ENCODE measurements around the gene EEF1A2.
"Not testable (repeated sequence)": the region's sequence is repeated elsewhere in the genome, so short reads cannot be mapped to it uniquely, and the experiment has no call there.

Gene EEF1A2

GRCh38 chr20:63517376-63518309 lies 18.8 kb upstream of the EEF1A2 start:
- Histone ChIP-seq H3K27me3 (peaks cover 75% of the 10 kb centered on the region), H3K9me3 (peaks cover 5% of the 10 kb centered on the region)

DNA sequence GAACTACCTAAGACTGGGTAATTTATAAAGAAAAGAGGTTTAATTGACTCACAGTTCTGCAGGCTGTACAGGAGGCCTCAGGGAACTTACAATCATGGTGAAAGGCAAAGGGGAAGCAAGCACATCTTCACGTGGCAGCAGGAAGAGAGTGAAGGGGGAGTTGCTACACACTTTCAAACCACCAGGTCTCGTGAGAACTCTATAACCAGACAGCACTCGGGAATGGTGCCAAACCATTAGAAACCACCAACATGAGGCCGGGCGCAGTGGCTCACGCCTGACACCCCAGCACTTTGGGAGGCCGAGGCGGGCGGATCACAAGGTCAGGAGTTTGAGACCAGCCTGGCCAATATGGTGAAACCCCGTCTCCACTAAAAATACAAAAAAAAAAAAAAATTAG lies 15.6 kb upstream of the EEF1A2 start:
- H3K27me3 ChIP-seq, result peaks cover 84% of the 10 kb centered on the region
- not testable (repeated sequence) for H3K9me3 ChIP-seq; H3K4me1 ChIP-seq (ENCODE audit: control insufficient read depth in 1 of 2, insufficient read depth in 1 of 2, low read depth in 1 of 2, low read length in 1 of 2); H3K27ac ChIP-seq; H3K36me3 ChIP-seq; H3K4me3 ChIP-seq (ENCODE audit: low read depth in 1 of 2, low read length in 1 of 2)

More at GRCh38 chr20:63517376-63518309, 18.8 kb upstream of the EEF1A2 start:
- H3K27ac ChIP-seq, result no peak overlapping the region
- TF ChIP-seq CTCF (IDR thresholded peaks at IDR 0.05), result no peak
- no peaks in the 10 kb centered on the region for H3K36me3 ChIP-seq
- no peak overlapping the region for H3K4me3 ChIP-seq (ENCODE audit: low read depth in 1 of 2, low read length in 1 of 2)
- H3K4me1 ChIP-seq (ENCODE audit: control insufficient read depth in 1 of 2, insufficient read depth in 1 of 2, low read depth in 1 of 2, low read length in 1 of 2), result peaks cover 13 to 18% of the 10 kb centered on the region in 2 experiments

GRCh38 chr20:63513207-63513606 lies 14.3 kb upstream of the EEF1A2 start:
- no peak for TF ChIP-seq CTCF (IDR thresholded peaks at IDR 0.05)
- no peak overlapping the region for H3K4me3 ChIP-seq (ENCODE audit: low read depth in 1 of 2, low read length in 1 of 2)

GRCh38 chr20:63509088-63509564 lies 10.2 kb upstream of the EEF1A2 start:
- no peak overlapping the region for H3K27ac ChIP-seq
- no peaks in the 10 kb centered on the region for H3K36me3 ChIP-seq
- H3K9me3 ChIP-seq, result peaks cover under 1% of the 10 kb centered on the region
- no peak overlapping the region for H3K4me3 ChIP-seq (ENCODE audit: low read depth in 1 of 2, low read length in 1 of 2)
- TF ChIP-seq CTCF (IDR thresholded peaks at IDR 0.05), result no peak
- peaks cover 64% of the 10 kb centered on the region for H3K27me3 ChIP-seq
- no peaks in the 10 kb centered on the region for H3K4me1 ChIP-seq (ENCODE audit: control insufficient read depth in 1 of 2, insufficient read depth in 1 of 2, low read depth in 1 of 2, low read length in 1 of 2)

More at GRCh38 chr20:63513207-63513606, 14.3 kb upstream of the EEF1A2 start:
- Histone ChIP-seq H3K4me1 (ENCODE audit: control insufficient read depth in 1 of 2, insufficient read depth in 1 of 2, low read depth in 1 of 2, low read length in 1 of 2) (no peaks in the 10 kb centered on the region), H3K9me3 (peaks cover 5% of the 10 kb centered on the region), H3K36me3 (no peaks in the 10 kb centered on the region), H3K27me3 (peaks cover 80% of the 10 kb centered on the region), H3K27ac (no peak overlapping the region)

- Histone ChIP-seq H3K4me3 (ENCODE audit: low read depth in 1 of 2, low read length in 1 of 2) (no peak overlapping the region), H3K27me3 (peaks cover 65% of the 10 kb centered on the region), H3K4me1 (ENCODE audit: control insufficient read depth in 1 of 2, insufficient read depth in 1 of 2, low read depth in 1 of 2, low read length in 1 of 2) (no peaks in the 10 kb centered on the region), H3K27ac (no peak overlapping the region), H3K36me3 (no peaks in the 10 kb centered on the region), H3K9me3 (no peaks in the 10 kb centered on the region)
- no peak for TF ChIP-seq CTCF (IDR thresholded peaks at IDR 0.05)
Measured at GRCh38 chr20:63508072-63508768, 9.3 kb upstream of the EEF1A2 start.
